ENCODE results near the gene CLEC2L. TPM values are rescaled to one million over a fixed set of nuclear protein-coding genes. Genes with fewer than 3 reads are reported as not detected.
"Not testable (repeated sequence)": the region's sequence is repeated elsewhere in the genome, so short reads cannot be mapped to it uniquely, and the experiment has no call there.

The CLEC2L gene
- total and polyA plus RNA-seq, 2 experiments from 2014 or later, result not detected

DNA sequence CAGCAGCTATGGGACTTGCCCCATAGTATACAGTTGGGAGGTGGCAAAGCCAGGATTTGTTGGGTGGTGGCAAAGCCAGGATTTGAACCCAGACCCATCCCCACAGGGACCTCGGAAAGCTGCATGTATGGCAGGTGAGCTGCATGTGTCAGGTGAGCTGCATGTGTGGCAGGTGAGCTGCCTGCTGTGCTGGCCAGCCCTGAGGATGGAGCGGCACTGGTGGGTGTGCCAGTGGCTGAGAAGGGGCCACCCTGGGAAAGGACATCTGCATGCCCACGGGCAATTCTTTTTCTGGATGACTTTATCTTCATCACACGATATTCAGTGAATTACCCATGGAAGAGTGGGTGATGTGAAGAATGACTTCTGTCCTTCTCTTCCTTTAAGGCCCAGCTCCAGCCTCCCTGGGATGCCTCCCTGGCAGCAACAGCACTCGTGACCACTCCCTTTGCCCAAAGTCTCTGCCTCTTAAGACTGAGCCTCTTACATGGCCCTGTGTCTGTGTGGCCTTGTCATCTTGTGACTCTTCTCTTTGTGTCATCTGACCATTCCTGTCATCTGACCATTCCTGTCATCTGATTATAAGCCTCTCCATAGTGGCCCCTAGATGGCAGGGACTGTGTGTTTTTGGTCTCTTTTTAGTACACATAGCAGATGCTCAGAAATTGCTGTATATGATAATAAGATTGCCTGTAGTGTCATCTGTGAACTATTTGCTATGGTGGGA is 25.0 kb downstream of the CLEC2L start:
- no peak overlapping the region for H3K27ac ChIP-seq
- no peak overlapping the region for H2AFZ ChIP-seq
- H3K9ac ChIP-seq, result no peak overlapping the region
- no peaks in the 10 kb centered on the region for H4K20me1 ChIP-seq (ENCODE audit: insufficient read depth)
- no peak overlapping the region for H3K4me2 ChIP-seq (ENCODE audit: unreplicated experiment)
- no peak overlapping the region for H3K4me3 ChIP-seq
- TF ChIP-seq EZH2 (IDR thresholded peaks at IDR 0.05; ENCODE audit: insufficient read depth, poor library complexity, severe bottlenecking), result no peak
- H3K9me3 ChIP-seq (ENCODE audit: low read depth), result no peaks in the 10 kb centered on the region
- H3K4me1 ChIP-seq (ENCODE audit: insufficient read depth), result no peaks in the 10 kb centered on the region
- no peaks in the 10 kb centered on the region; the same call in 1 of the 2 replicates for H3K27me3 ChIP-seq (replicated peaks; ENCODE audit: insufficient read depth)
- no peaks in the 10 kb centered on the region for H3K9me2 ChIP-seq (ENCODE audit: insufficient read depth)
- DNase-seq, result no peak
- no peaks in the 10 kb centered on the region for H3K36me3 ChIP-seq (ENCODE audit: low read depth)
- no peaks in the 10 kb centered on the region for H3F3A ChIP-seq (ENCODE audit: insufficient read depth)
- H3K79me2 ChIP-seq (ENCODE audit: insufficient read depth), result no peaks in the 10 kb centered on the region
- 69 to 73% methylated on average over 5 of the region's 5 CpGs for WGBS, 2 experiments (ENCODE audit: low coverage in 1 of 2, low lambda C conversion rate in 2 of 2, missing lambda C conversion rate in 2 of 2)
- in situ Hi-C loops (cut with MboI), result no loop called here

DNA sequence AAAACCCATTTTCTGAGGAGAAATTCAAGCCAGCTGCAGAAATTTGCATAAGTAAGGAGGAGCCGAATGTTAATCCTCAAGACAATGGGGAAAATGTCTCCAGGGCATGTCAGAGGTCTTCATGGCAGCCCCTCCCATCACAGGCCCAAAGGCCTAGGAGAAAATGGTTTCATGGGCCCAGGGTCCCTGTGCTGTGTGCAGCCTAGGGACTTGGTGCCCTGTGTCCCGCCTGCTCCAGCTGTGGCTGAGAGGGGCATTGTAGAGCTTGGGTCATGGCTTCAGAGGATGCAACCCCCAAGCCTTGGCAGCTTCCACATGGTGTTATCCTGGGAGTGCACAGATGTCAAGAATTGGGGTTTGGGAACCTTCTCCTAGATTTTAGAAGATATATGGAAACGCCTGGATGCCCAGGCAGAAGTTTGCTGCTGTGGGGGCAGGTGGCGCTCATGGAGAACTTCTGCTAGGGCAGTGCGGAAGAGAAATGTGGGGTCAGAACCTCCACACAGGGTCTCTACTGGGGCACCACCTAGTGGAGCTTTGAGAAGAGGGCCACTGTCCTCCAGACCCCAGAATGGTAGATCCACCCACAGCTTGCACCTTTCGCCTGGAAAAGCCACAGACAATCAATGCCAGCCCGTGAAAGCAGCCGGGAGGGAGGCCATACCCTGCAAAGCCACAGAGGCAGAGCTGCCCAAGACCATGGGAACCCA is 30.7 kb downstream of the CLEC2L start:
- H4K20me1 ChIP-seq (ENCODE audit: insufficient read depth); H3K9ac ChIP-seq; DNase-seq; H3K27ac ChIP-seq; H2AFZ ChIP-seq; H3K79me2 ChIP-seq (ENCODE audit: insufficient read depth); H3K27me3 ChIP-seq (replicated peaks; ENCODE audit: insufficient read depth); in situ Hi-C loops (cut with MboI); H3K9me2 ChIP-seq (ENCODE audit: insufficient read depth); H3K9me3 ChIP-seq (ENCODE audit: low read depth); H3K4me3 ChIP-seq; H3K36me3 ChIP-seq (ENCODE audit: low read depth); H3K4me1 ChIP-seq (ENCODE audit: insufficient read depth); H3K4me2 ChIP-seq (ENCODE audit: unreplicated experiment); H3F3A ChIP-seq (ENCODE audit: insufficient read depth): not testable (repeated sequence)
- 81 to 84% methylated on average over 8 of the region's 8 CpGs for WGBS, 2 experiments (ENCODE audit: low coverage in 1 of 2, low lambda C conversion rate in 2 of 2, missing lambda C conversion rate in 2 of 2)

DNA sequence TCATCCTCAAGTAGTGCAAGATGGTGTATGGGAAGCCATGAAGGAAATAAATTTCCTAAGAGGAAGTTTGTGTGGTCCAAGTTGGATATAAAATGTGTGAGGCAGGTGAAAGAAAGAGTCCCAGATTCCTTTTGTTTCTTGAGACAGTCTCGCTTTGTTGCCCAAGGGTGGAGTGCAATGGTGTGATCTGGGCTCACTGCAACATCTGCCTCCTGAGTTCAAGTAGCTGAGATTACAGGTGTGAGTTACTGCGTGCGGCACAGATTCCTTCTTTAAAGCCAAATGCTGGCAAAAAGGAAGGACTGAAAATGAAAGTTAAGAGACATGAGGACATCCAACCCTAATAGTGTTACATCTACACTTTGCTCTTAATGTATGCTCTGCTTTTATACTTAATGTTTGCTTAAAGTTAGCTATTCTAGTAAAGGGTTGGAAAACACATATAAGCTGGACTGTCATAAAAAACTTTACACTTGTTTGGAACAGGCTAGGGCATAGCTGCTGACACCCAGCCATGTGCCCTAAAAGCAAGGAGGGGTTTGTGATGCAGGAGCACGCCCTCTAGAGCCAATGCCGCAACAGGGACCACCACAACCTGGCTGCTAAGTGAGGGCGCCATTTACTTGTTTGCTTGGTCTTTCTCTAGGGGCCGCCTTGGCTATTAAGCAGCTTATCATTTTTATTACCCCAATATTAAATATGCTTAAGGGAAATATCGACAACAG is 34.5 kb downstream of the CLEC2L start:
- no peaks in the 10 kb centered on the region for H4K20me1 ChIP-seq (ENCODE audit: insufficient read depth)
- no peak for TF ChIP-seq EZH2 (IDR thresholded peaks at IDR 0.05; ENCODE audit: insufficient read depth, poor library complexity, severe bottlenecking)
- no peak for TF ChIP-seq EZH2phosphoT487 (IDR thresholded peaks at IDR 0.05; ENCODE audit: insufficient read depth, low read depth)
- no peaks in the 10 kb centered on the region for H3F3A ChIP-seq (ENCODE audit: insufficient read depth)
- no peak overlapping the region for H3K27ac ChIP-seq
- no peak overlapping the region for H3K9ac ChIP-seq
- no peaks in the 10 kb centered on the region for H3K9me3 ChIP-seq (ENCODE audit: low read depth)
- no peaks in the 10 kb centered on the region; the same call in 1 of the 2 replicates for H3K27me3 ChIP-seq (replicated peaks; ENCODE audit: insufficient read depth)
- H3K79me2 ChIP-seq (ENCODE audit: insufficient read depth), result no peaks in the 10 kb centered on the region
- no peaks in the 10 kb centered on the region for H3K4me1 ChIP-seq (ENCODE audit: insufficient read depth)
- no peak overlapping the region for H3K4me3 ChIP-seq
- H3K36me3 ChIP-seq (ENCODE audit: low read depth), result no peaks in the 10 kb centered on the region
- DNase-seq, result no peak
- no peak overlapping the region for H3K4me2 ChIP-seq (ENCODE audit: unreplicated experiment)
- no peaks in the 10 kb centered on the region for H3K9me2 ChIP-seq (ENCODE audit: insufficient read depth)
- H2AFZ ChIP-seq, result no peak overlapping the region
- 85 to 87% methylated on average over 8 of the region's 8 CpGs for WGBS, 2 experiments (ENCODE audit: low coverage in 1 of 2, low lambda C conversion rate in 2 of 2, missing lambda C conversion rate in 2 of 2)
- in situ Hi-C loops (cut with MboI), result no loop called here

DNA sequence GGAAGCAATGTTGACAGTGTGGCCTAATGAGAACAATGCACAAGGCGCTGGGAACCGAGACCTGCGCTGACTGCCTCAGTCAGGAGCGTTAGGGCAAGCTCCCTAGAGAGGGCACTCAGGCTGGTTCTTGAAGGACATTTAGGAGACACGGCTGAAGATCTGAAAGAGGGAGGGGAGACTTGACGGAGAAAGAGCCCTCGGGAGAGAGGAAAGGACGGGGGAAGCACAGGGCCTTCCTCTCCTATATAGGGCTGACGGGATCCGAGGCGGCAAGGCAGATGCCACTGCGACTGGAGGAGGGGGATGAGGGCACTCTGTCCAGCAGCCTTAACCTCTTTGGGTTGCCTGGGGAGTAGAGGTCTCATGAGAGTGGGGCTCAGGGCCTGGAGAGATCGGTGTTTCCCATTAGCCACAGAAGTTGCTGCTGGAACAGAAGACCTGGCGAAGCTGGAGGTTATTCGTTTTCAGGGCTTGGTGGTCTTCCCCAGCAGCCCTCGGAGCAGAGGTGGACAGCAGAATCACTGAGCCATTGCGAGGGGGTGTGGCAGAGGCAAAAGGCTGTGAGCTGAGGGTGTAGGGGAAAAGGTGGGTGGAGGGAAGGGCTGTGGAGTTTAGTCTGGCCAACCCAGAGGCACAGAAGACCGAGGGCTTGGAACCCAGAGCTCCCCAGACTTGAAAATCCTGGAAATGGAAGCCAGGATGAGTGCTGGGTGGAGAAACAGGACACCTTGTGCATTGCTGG is 36.0 kb downstream of the CLEC2L start:
- WGBS, 2 experiments (ENCODE audit: low coverage in 1 of 2, low lambda C conversion rate in 2 of 2, missing lambda C conversion rate in 2 of 2), result 77 to 78% methylated on average over 16 to 17 of the region's 18 CpGs
- Histone ChIP-seq H3K9ac (no peak overlapping the region), H3K4me2 (ENCODE audit: unreplicated experiment) (no peak overlapping the region)

More for the DNA sequence above, 36.0 kb downstream of the CLEC2L start:
- TF ChIP-seq EZH2phosphoT487 (IDR thresholded peaks at IDR 0.05; ENCODE audit: insufficient read depth, low read depth), result no peak
- Histone ChIP-seq H3K27ac (no peak overlapping the region), H3K9me3 (ENCODE audit: low read depth) (no peaks in the 10 kb centered on the region), H4K20me1 (ENCODE audit: insufficient read depth) (no peaks in the 10 kb centered on the region), H3K79me2 (ENCODE audit: insufficient read depth) (no peaks in the 10 kb centered on the region), H3K27me3 (replicated peaks; ENCODE audit: insufficient read depth) (no peaks in the 10 kb centered on the region; the same call in 1 of the 2 replicates), H3K9me2 (ENCODE audit: insufficient read depth) (no peaks in the 10 kb centered on the region), H3K4me1 (ENCODE audit: insufficient read depth) (no peaks in the 10 kb centered on the region), H3K36me3 (ENCODE audit: low read depth) (no peaks in the 10 kb centered on the region), H3F3A (ENCODE audit: insufficient read depth) (no peaks in the 10 kb centered on the region), H2AFZ (no peak overlapping the region), H3K4me3 (no peak overlapping the region)
- in situ Hi-C loops (cut with MboI), result no loop called here
- no peak for DNase-seq
